B cell (primary cell): ENCODE measurements around the gene RPS21. TPM values are rescaled to one million over a fixed set of nuclear protein-coding genes. Genes with fewer than 3 reads are reported as not detected.

Experiments used
- ATAC-seq: fragments of 200-7000 bp; cut with Tn5 transposase; one replicate; pipeline ENCODE4 v1.10.0; 2021; ENCODE audit warnings: low read depth, mild to moderate bottlenecking, moderate number of reproducible peaks, moderate library complexity
- CTCF ChIA-PET: fragments of 350-600 bp; sonication (Branson Sonifier 250); formaldehyde crosslinking; loops from one replicate; lab custom pipeline; 2021; ENCODE audit warnings: antibody characterized with exemption, inconsistent platforms; lab: Charles Lee
- POLR2A ChIA-PET: fragments of 350-600 bp; sonication (Branson Sonifier 250); formaldehyde crosslinking; loops from one replicate; lab custom pipeline; 2021; ENCODE audit warnings: antibody characterized with exemption; lab: Charles Lee
- DNase-seq: peaks from one replicate; pipeline ENCODE4 v3.0.0; 2013
- H2AFZ ChIP-seq: 2 replicates; pipeline ENCODE4 v1.6.1; 2012; ENCODE audit warnings: mild to moderate bottlenecking, low read depth, low read length; ENCODE audit not compliant: insufficient read depth, poor library complexity, severe bottlenecking
- H3K27ac ChIP-seq, 2 donors: 1 replicate in 1 of 2; 2 replicates in 1 of 2; pipeline ENCODE4 v1.5.1; 2012 to 2013; ENCODE audit warnings: low read length in 2 of 2, mild to moderate bottlenecking in 2 of 2, moderate library complexity in 1 of 2
- H3K27me3 ChIP-seq, 4 experiments: fragments of 200-600 bp in 1 of 4; sonication (generic) in 1 of 4; replicated peaks in 1 of 4; 1 replicate in 2 of 4; 2 replicates in 2 of 4; pipeline versions ENCODE4 v1.6.1 to v1.7.0; 2013 to 2016; ENCODE audit warnings: low read length in 3 of 4, mild to moderate bottlenecking in 2 of 4, mixed read lengths in 1 of 4, moderate library complexity in 1 of 4; ENCODE audit not compliant: insufficient read depth in 4 of 4, control insufficient read depth in 3 of 4; ENCODE audit errors: control extremely low read depth in 1 of 4
- H3K36me3 ChIP-seq, 2 experiments: replicated peaks in 1 of 2; 1 replicate in 1 of 2; 2 replicates in 1 of 2; pipeline versions ENCODE4 v1.6.1 to v1.7.1; 2013; ENCODE audit warnings: low read length in 1 of 2; ENCODE audit not compliant: insufficient read depth in 2 of 2, control insufficient read depth in 1 of 2; ENCODE audit errors: control extremely low read depth in 1 of 2, extremely low read depth in 1 of 2
- H3K4me1 ChIP-seq, 2 donors: fragments of 200-600 bp in 1 of 2; sonication (generic) in 1 of 2; 1 replicate in 1 of 2; 2 replicates in 1 of 2; pipeline versions ENCODE4 v1.5.1 to v1.6.1; 2013 to 2017; ENCODE audit warnings: low read length in 2 of 2; ENCODE audit not compliant: control insufficient read depth in 2 of 2, insufficient read depth in 2 of 2
- H3K4me2 ChIP-seq: replicated peaks from 2 replicates; pipeline ENCODE3; 2012; ENCODE audit warnings: mild to moderate bottlenecking, low read depth, low read length; ENCODE audit not compliant: poor library complexity, severe bottlenecking
- H3K4me3 ChIP-seq, 5 experiments: fragments of 200-600 bp in 1 of 5; sonication (generic) in 1 of 5; 1 replicate in 3 of 5; 2 replicates in 2 of 5; pipeline versions ENCODE4 v1.5.1 to v1.7.0; 2011 to 2016; ENCODE audit warnings: low read length in 4 of 5, mild to moderate bottlenecking in 4 of 5, low read depth in 2 of 5, control low read depth in 1 of 5, moderate library complexity in 1 of 5; ENCODE audit not compliant: insufficient read depth in 1 of 5; ENCODE audit errors: control extremely low read depth in 1 of 5, extremely low read depth in 1 of 5
- H3K79me2 ChIP-seq: fragments of 200-600 bp; sonication (generic); one replicate; pipeline ENCODE4 v1.6.0; 2016; ENCODE audit warnings: low read length; ENCODE audit not compliant: control insufficient read depth, insufficient read depth
- H3K9ac ChIP-seq: fragments of 200-600 bp; sonication (generic); 2 replicates; pipeline ENCODE4 v1.6.1; 2017; ENCODE audit warnings: mild to moderate bottlenecking, low read length, moderate library complexity
- H3K9me3 ChIP-seq, 3 donors: one replicate each; pipeline versions ENCODE4 v1.6.1 to v1.7.1; 2013; ENCODE audit warnings: low read length in 2 of 3; ENCODE audit not compliant: control insufficient read depth in 2 of 3, insufficient read depth in 1 of 3; ENCODE audit errors: control extremely low read depth in 1 of 3
- H4K20me1 ChIP-seq: 2 replicates; pipeline ENCODE4 v1.6.0; 2012; ENCODE audit warnings: mild to moderate bottlenecking, low read length; ENCODE audit not compliant: insufficient read depth, control insufficient read depth, poor library complexity, severe bottlenecking
- H3K27ac Mint-ChIP-seq: one replicate; pipeline ENCODE4 v1.8.0; 2021; ENCODE audit warnings: mixed read lengths
- H3K27me3 Mint-ChIP-seq: one replicate; pipeline ENCODE4 v1.8.0; 2021; ENCODE audit warnings: mixed read lengths
- H3K4me1 Mint-ChIP-seq: one replicate; pipeline ENCODE4 v1.8.0; 2021; ENCODE audit warnings: mixed read lengths
- H3K4me3 Mint-ChIP-seq: one replicate; pipeline ENCODE4 v1.8.0; 2021; ENCODE audit warnings: mixed read lengths
- H3K9me3 Mint-ChIP-seq: one replicate; pipeline ENCODE4 v1.8.0; 2022; ENCODE audit warnings: mixed read lengths; ENCODE audit not compliant: insufficient read depth
- CTCF ChIP-seq: fragments of 200-600 bp; IDR thresholded peaks from one replicate; pipeline ENCODE4 v1.8.0; 2022; ENCODE audit warnings: antibody characterized with exemption, mild to moderate bottlenecking
- EZH2 ChIP-seq: IDR thresholded peaks from 2 replicates; pipeline ENCODE4 v1.6.1; 2012; ENCODE audit warnings: borderline replicate concordance, low read depth, mild to moderate bottlenecking, moderate library complexity, low read length; ENCODE audit not compliant: insufficient read depth, poor library complexity, severe bottlenecking
- WGBS: methylation state at CpG from one replicate; pipeline ENCODE4 v1.1.5; 2013; ENCODE audit warnings: missing lambda C conversion rate; ENCODE audit not compliant: insufficient coverage; 5-methylcytosine and 5-hydroxymethylcytosine counted together
- intact Hi-C: fragments of 100-400 bp; cut with micrococcal nuclease; formaldehyde crosslinking; loops from one replicate; pipeline ENCODE4 v1.10.0; 2022
- polyA plus RNA-seq: library from polyadenylated mRNA; depleted of rRNA; stranded (reverse); fragments of >200 nt; gene quantifications from 2 replicates; pipeline ENCODE4 v1.2.3, GENCODE V29; 2012
- total RNA-seq, 2 donors: library from RNA; stranded (reverse); fragments of 120-200 nt in 1 of 2; gene quantifications; 1 replicate in 1 of 2; 2 replicates in 1 of 2; pipeline versions ENCODE4 v1.2.3 to v1.2.4, GENCODE V29; 2013 to 2022

The RPS21 gene
- total and polyA plus RNA-seq, 2 donors (not counting 1 experiment from before 2014, with no cell fraction given) = 2,653 to 9,603 TPM

- peaks cover 5% of the 10 kb centered on the region for H4K20me1 ChIP-seq
- no peak overlapping the region for H3K27ac Mint-ChIP-seq
- no peak overlapping the region for H3K4me3 Mint-ChIP-seq
- ATAC-seq (no peak), DNase-seq (no peak)
- H3K79me2 ChIP-seq = no peaks in the 10 kb centered on the region
- H3K4me3 ChIP-seq = no peak overlapping the region
- H3K27me3 ChIP-seq = no peaks in the 10 kb centered on the region
- H3K4me1 Mint-ChIP-seq = peaks cover 6% of the 10 kb centered on the region
- POLR2A ChIA-PET = no interaction called here
- H2AFZ ChIP-seq = no peak overlapping the region
- no peak overlapping the region for H3K4me2 ChIP-seq
- H3K9me3 ChIP-seq = peaks cover 0 to 7% (median 0%) of the 10 kb centered on the region in 3 donors
- H3K36me3 ChIP-seq = peaks cover 0 to 5% of the 10 kb centered on the region in 2 experiments
- CTCF ChIA-PET = no interaction called here
- H3K27me3 Mint-ChIP-seq = no peaks in the 10 kb centered on the region
- intact Hi-C loops = no loop called here
- peaks cover 0 to 3% of the 10 kb centered on the region in 2 donors for H3K4me1 ChIP-seq
- no peak overlapping the region for H3K9ac ChIP-seq
- TF ChIP-seq CTCF (no peak), EZH2 (no peak)
- H3K27ac ChIP-seq = no peak overlapping the region
- no peaks in the 10 kb centered on the region for H3K9me3 Mint-ChIP-seq
- 92% methylated on average over 34 of the region's 35 CpGs for WGBS
Measured at GRCh38 chr20:62396367-62397239, 9.7 kb downstream of the RPS21 start.
